Omental fat pad (tissue), 4 donors: Measurements from ENCODE around the gene MEGF10. TPM values are rescaled to one million over a fixed set of nuclear protein-coding genes. Genes with fewer than 3 reads are reported as not detected.
"Not testable (repeated sequence)": the region's sequence is repeated elsewhere in the genome, so short reads cannot be mapped to it uniquely, and the experiment has no call there.

Experiments
- ATAC-seq: fragments of 150-250 bp; one replicate; pipeline ENCODE4 v1.9.1; 2016; ENCODE audit warnings: mild to moderate bottlenecking, moderate library complexity; ENCODE audit not compliant: low FRiP score
- DNase-seq: peaks from one replicate; pipeline ENCODE4 v3.0.0-alpha.2; 2019; ENCODE audit warnings: low spot score
- CTCF ChIP-seq, 3 donors: fragments of 450-650 bp; IDR thresholded peaks; one replicate each; pipeline ENCODE4 v1.5.1; 2016 to 2017; ENCODE audit warnings: antibody characterized with exemption in 3 of 3, mild to moderate bottlenecking in 3 of 3, moderate library complexity in 2 of 3
- total RNA-seq, 4 donors: library from RNA; depleted of rRNA; stranded (reverse); fragments of >200 nt; gene quantifications; one replicate each; pipeline ENCODE4 v1.1.0, GENCODE V29; 2016

The MEGF10 gene
- total RNA-seq = under 1 TPM; 0.13 to 0.74 (median 0.42) TPM

- ATAC-seq = no peak
- TF ChIP-seq CTCF (IDR thresholded peaks at IDR 0.05) = no peak
- no peak for DNase-seq
These were observed at the start of gene MEGF10 for GRCh38 chr5:127290019-127290945. MEGF10 (plus strand) TSS chr5:127290796; CDS start chr5:127331309, 40,513 bp downstream.

- ATAC-seq (no peak), DNase-seq (no peak)
- TF ChIP-seq CTCF (IDR thresholded peaks at IDR 0.05) = no peak
These were observed 47.6 kb upstream of the MEGF10 start for GRCh38 chr5:127243011-127243410.

- ATAC-seq (no peak), DNase-seq (no peak)
- TF ChIP-seq CTCF (IDR thresholded peaks at IDR 0.05) = no peak
These were observed 35.8 kb upstream of the MEGF10 start for GRCh38 chr5:127254729-127255284.

- TF ChIP-seq CTCF (IDR thresholded peaks at IDR 0.05) = no peak
- DNase-seq (no peak), ATAC-seq (no peak)
These were observed 33.6 kb upstream of the MEGF10 start for GRCh38 chr5:127256886-127257597.

DNA sequence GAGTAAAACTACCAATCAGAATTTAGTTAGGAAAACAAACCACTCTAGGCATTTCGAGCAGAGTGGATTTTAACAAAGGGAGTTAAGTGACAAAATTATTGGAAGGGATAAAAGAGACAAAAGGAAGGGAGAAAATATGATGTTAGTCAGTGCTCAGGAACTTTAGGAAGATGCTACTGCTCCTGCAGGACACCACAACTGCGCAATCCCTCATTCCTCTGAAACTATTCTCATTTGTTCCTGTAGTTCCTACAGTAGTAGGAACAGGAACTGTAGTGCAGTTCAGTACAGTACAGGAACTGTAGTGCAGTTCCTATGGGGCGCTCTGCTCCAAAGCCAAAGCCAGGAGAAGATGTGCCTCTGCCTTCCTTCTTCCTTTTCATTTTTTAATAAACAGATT lies 29.9 kb upstream of the MEGF10 start:
- TF ChIP-seq CTCF (IDR thresholded peaks at IDR 0.05) = no peak
- DNase-seq = no peak
- no peak for ATAC-seq

- not testable (repeated sequence) for ATAC-seq, DNase-seq
These were observed 25.1 kb upstream of the MEGF10 start for GRCh38 chr5:127265473-127265872.

DNA sequence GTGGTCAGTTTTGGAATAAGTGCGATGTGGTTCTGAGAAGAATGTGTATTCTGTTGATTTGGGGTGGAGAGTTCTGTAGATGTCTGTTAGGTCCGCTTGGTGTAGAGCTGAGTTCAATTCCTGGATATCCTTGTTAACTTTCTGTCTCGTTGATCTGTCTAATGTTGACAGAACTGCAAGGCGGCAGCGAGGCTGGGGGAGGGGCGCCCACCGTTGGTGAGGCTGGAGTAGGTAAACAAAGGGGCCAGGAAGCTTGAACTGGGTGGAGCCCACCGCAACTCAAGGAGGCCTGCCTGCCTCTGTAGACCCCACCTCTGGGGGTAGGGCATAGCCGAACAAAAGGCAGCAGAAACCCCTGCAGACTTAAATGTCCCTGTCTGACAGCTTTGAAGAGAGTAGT lies 22.3 kb upstream of the MEGF10 start:
- not testable (repeated sequence) for DNase-seq, ATAC-seq

DNA sequence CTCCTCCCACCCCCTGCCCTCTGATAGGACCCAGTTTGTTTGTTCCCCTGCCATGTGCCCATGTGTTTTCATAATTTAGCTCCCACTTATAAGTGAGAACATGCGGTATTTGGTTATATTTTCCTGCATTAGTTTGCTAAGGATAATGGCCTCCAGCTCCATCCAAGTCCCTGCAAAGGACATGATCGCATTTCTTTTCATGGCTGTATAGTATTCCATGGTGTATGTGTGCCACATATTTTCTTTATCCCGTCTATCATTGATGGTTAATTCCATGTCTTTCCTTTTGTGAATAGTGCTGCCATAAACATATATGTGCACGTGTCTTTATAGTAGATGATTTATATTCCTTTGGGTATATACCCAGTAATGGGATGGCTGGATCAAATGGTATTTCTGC lies 19.9 kb upstream of the MEGF10 start:
- DNase-seq, ATAC-seq: not testable (repeated sequence)
